HG03378 (cell line): Measurements from ENCODE around the gene NOC3L.
"Not testable (repeated sequence)": the region's sequence is repeated elsewhere in the genome, so short reads cannot be mapped to it uniquely, and the experiment has no call there.

Experiments used
- ATAC-seq: cut with Tn5 transposase; IDR thresholded peaks from one replicate; pipeline ENCODE4 v1.9.1; 2021; ENCODE audit warnings: mild to moderate bottlenecking, moderate library complexity; ENCODE audit not compliant: unreplicated experiment

The NOC3L gene

GRCh38 chr10:94362360-94363250, at the start of gene NOC3L:
TSS of gene NOC3L (minus strand) at chr10:94362939. CDS start at chr10:94362838, 101 bp downstream.
- ATAC-seq = peak; percentile 95

- no peak for ATAC-seq
Measured at GRCh38 chr10:94412449-94412848, 49.7 kb upstream of the NOC3L start.

- ATAC-seq = no peak
Measured at GRCh38 chr10:94411304-94411703, 48.6 kb upstream of the NOC3L start.

- no peak for ATAC-seq
Measured at GRCh38 chr10:94409021-94409657, 46.4 kb upstream of the NOC3L start.

- ATAC-seq = no peak
Measured at GRCh38 chr10:94407668-94408067, 44.9 kb upstream of the NOC3L start.

GRCh38 chr10:94405406-94405805, 42.7 kb upstream of the NOC3L start:
- no peak for ATAC-seq

- peak; percentile 60 for ATAC-seq
Measured at GRCh38 chr10:94403380-94404213, 40.9 kb upstream of the NOC3L start.

- peak; percentile 2 for ATAC-seq
Measured at GRCh38 chr10:94402843-94403379, 40.2 kb upstream of the NOC3L start.

GRCh38 chr10:94402204-94402842, 39.6 kb upstream of the NOC3L start, which contains the start of gene TBC1D12:
TSS of gene TBC1D12 (plus strand) at chr10:94402541. CDS start at chr10:94402614, 73 bp downstream.
- peak; percentile 75 for ATAC-seq

- no peak for ATAC-seq
Measured at GRCh38 chr10:94398762-94399161, 36.0 kb upstream of the NOC3L start.

- ATAC-seq = no peak
Measured at GRCh38 chr10:94397549-94398370, 35.0 kb upstream of the NOC3L start.

- ATAC-seq = not testable (repeated sequence)
Measured at GRCh38 chr10:94392117-94392516, 29.4 kb upstream of the NOC3L start.

GRCh38 chr10:94385733-94386132, 23.0 kb upstream of the NOC3L start:
- not testable (repeated sequence) for ATAC-seq

- ATAC-seq = no peak
Measured at GRCh38 chr10:94383530-94383929, 20.8 kb upstream of the NOC3L start.

- ATAC-seq = no peak
Measured at GRCh38 chr10:94376865-94377264, 14.1 kb upstream of the NOC3L start.

- no peak for ATAC-seq
Measured at GRCh38 chr10:94375374-94375773, 12.6 kb upstream of the NOC3L start.

GRCh38 chr10:94370501-94370900, 7.8 kb upstream of the NOC3L start:
- ATAC-seq = no peak

GRCh38 chr10:94366382-94366781, 3.6 kb upstream of the NOC3L start:
- no peak for ATAC-seq

- no peak for ATAC-seq
Measured at GRCh38 chr10:94364482-94364881, 1.7 kb upstream of the NOC3L start.

GRCh38 chr10:94363251-94363565, 469 bp upstream of the NOC3L start:
- ATAC-seq = peak; percentile 17
